ENCODE results near the gene KIAA0513. TPM values are rescaled to one million over a fixed set of nuclear protein-coding genes. Genes with fewer than 3 reads are reported as not detected.

Gene KIAA0513
- total and polyA plus RNA-seq, 2 donors = 3.4 to 5.2 TPM

DNA sequence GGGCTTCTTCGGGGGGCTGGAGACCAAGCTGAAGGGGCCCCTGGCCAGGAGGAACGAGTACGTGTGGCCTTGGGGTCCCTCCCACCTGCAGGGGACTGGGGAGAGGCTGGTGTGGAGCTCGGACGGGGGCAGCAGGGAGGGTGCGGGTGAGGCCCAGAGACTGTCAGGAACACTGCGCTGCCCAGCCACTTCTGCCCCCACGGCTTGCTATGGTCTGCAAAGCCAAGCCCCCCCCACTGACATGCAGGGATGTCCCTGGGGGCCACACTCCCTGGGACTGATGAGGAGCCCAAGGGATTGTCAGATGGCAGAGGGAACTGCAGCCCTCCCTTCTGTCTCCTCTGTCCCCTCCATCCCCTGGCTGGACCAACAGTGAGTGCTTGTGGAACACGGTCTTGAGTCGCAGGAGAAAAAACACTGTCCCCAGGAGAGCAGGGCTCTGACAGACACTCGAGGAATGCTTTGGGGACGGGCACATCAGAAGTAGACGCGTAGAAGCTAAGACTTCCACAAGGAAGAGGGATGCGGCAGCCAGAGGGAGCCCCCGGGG lies 50.1 kb downstream of the KIAA0513 start:
- no peaks in the 10 kb centered on the region for H3K9me3 ChIP-seq (ENCODE audit: control insufficient read depth in 2 of 2, insufficient read depth in 1 of 2, low read length in 1 of 2)
- H3K4me1 ChIP-seq (ENCODE audit: control insufficient read depth in 2 of 2, insufficient read depth in 2 of 2, low read length in 2 of 2) = peaks cover 2 to 38% of the 10 kb centered on the region in 2 donors
- no peak for DNase-seq (ENCODE audit: low read depth in 6 of 9, low spot score in 9 of 9)
- H3K36me3 ChIP-seq (ENCODE audit: control insufficient read depth in 2 of 2, insufficient read depth in 2 of 2, low read length in 1 of 2) = no peaks in the 10 kb centered on the region
- peaks cover 2 to 9% of the 10 kb centered on the region in 2 donors for H3K27me3 ChIP-seq (ENCODE audit: control insufficient read depth in 2 of 2, insufficient read depth in 1 of 2, low read length in 1 of 2)
- WGBS = 68% methylated on average over 16 of the region's 16 CpGs
- no peak overlapping the region for H3K27ac ChIP-seq (ENCODE audit: low read depth in 1 of 2, low read length in 1 of 2)
- no peak overlapping the region for H3K4me3 ChIP-seq (ENCODE audit: low read length in 2 of 2)

DNA sequence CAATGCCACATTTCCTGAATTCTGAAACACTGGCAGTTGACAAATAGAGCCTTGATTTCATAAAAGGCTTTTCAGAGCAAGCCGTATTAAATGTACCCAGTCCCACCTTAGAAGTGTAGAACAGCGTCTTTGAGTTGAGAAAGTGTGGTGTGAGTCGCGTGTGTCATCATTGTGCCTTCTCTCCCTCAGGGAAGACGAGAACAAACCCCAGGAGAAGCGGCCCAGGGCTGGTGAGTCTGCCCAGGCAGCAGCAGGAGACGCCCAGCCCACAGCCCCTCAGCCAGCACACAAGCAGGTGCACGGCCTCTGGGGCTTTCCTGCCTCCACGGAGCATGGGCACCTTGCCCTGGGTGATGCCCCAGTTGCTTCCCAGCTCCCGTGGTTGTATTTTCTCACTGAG lies 50.6 kb downstream of the KIAA0513 start:
- WGBS = 10% methylated on average over 10 of the region's 10 CpGs
- Histone ChIP-seq H3K4me3 (ENCODE audit: low read length in 2 of 2) (no peak overlapping the region), H3K27me3 (ENCODE audit: control insufficient read depth in 2 of 2, insufficient read depth in 1 of 2, low read length in 1 of 2) (peaks cover 2 to 14% of the 10 kb centered on the region in 2 donors), H3K36me3 (ENCODE audit: control insufficient read depth in 2 of 2, insufficient read depth in 2 of 2, low read length in 1 of 2) (no peaks in the 10 kb centered on the region), H3K9me3 (ENCODE audit: control insufficient read depth in 2 of 2, insufficient read depth in 1 of 2, low read length in 1 of 2) (no peaks in the 10 kb centered on the region), H3K27ac (ENCODE audit: low read depth in 1 of 2, low read length in 1 of 2) (no peak overlapping the region), H3K4me1 (ENCODE audit: control insufficient read depth in 2 of 2, insufficient read depth in 2 of 2, low read length in 2 of 2) (peaks cover 8 to 41% of the 10 kb centered on the region in 2 donors)
- peak in 1 of 9 donors; percentile 26 for DNase-seq (ENCODE audit: low read depth in 6 of 9, low spot score in 9 of 9)

DNA sequence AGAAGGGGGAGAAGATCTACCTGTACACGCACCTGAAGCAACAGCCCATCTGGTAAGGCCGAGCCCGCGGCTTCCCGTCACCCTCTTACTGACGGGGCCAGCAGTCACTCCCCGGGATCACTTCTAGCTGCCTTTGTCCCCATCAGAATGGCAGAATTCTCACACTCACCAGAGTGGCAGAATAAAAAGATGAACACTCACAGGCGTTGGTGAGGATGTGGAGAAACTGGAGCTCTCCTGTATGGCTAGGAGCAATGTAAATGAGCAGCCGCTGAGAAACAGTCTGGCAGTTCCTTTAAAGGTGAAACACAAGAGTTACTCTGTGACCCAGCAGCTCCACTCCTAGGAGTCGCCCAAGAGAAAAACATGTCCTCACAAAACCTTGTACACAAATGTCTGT lies 51.4 kb downstream of the KIAA0513 start:
- DNase-seq (ENCODE audit: low read depth in 6 of 9, low spot score in 9 of 9) = no peak
- Histone ChIP-seq H3K27me3 (ENCODE audit: control insufficient read depth in 2 of 2, insufficient read depth in 1 of 2, low read length in 1 of 2) (peaks cover 2 to 19% of the 10 kb centered on the region in 2 donors), H3K4me1 (ENCODE audit: control insufficient read depth in 2 of 2, insufficient read depth in 2 of 2, low read length in 2 of 2) (peaks cover 13 to 49% of the 10 kb centered on the region in 2 donors), H3K36me3 (ENCODE audit: control insufficient read depth in 2 of 2, insufficient read depth in 2 of 2, low read length in 1 of 2) (no peaks in the 10 kb centered on the region), H3K27ac (ENCODE audit: low read depth in 1 of 2, low read length in 1 of 2) (no peak overlapping the region), H3K9me3 (ENCODE audit: control insufficient read depth in 2 of 2, insufficient read depth in 1 of 2, low read length in 1 of 2) (no peaks in the 10 kb centered on the region), H3K4me3 (ENCODE audit: low read length in 2 of 2) (no peak overlapping the region)
- 97% methylated on average over 10 of the region's 10 CpGs for WGBS

DNA sequence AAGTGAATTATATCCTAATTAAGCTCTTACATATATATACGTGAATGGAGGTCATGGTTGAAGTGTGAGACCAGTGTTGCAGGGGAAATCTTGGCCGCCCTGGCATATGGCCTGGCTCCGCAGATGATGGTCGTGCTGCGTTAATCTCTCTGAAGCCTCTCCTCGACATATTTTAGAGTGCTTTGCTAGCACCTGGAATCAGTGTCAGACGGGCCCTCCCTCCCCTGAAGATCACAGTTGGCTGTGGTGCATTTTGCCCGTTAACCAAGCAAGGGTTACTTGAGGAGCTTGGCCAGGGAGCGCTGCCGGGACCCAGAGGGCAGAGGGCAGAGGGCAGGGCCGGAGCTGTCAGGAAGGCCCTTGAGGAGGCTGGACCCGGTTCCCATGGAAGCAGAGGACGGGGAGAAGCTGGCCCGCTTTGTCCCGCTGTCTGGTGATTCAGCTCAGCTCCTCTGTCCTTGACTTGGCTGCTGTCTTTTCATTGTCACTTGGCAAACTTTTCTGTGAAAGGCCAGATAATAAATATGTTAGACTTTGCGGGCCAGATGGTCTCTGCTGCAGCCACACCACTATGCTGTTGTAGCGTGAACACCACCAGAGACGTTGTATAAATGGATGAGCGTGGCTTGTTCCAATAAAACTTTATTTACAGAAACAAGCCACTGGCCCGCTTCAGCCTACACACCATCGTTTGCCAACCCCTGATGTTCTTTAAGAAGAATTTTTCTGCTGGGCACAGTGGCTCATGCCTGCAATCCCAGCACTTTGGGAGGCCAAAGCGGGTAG lies 52.4 kb downstream of the KIAA0513 start:
- DNase-seq (ENCODE audit: low read depth in 6 of 9, low spot score in 9 of 9) = no peak
- Histone ChIP-seq H3K4me3 (ENCODE audit: low read length in 2 of 2) (no peak overlapping the region), H3K27me3 (ENCODE audit: control insufficient read depth in 2 of 2, insufficient read depth in 1 of 2, low read length in 1 of 2) (peaks cover 2 to 19% of the 10 kb centered on the region in 2 donors), H3K27ac (ENCODE audit: low read depth in 1 of 2, low read length in 1 of 2) (no peak overlapping the region), H3K4me1 (ENCODE audit: control insufficient read depth in 2 of 2, insufficient read depth in 2 of 2, low read length in 2 of 2) (peaks cover 13 to 50% of the 10 kb centered on the region in 2 donors), H3K36me3 (ENCODE audit: control insufficient read depth in 2 of 2, insufficient read depth in 2 of 2, low read length in 1 of 2) (no peaks in the 10 kb centered on the region), H3K9me3 (ENCODE audit: control insufficient read depth in 2 of 2, insufficient read depth in 1 of 2, low read length in 1 of 2) (no peaks in the 10 kb centered on the region)
- WGBS = 93% methylated on average over 22 of the region's 22 CpGs

DNA sequence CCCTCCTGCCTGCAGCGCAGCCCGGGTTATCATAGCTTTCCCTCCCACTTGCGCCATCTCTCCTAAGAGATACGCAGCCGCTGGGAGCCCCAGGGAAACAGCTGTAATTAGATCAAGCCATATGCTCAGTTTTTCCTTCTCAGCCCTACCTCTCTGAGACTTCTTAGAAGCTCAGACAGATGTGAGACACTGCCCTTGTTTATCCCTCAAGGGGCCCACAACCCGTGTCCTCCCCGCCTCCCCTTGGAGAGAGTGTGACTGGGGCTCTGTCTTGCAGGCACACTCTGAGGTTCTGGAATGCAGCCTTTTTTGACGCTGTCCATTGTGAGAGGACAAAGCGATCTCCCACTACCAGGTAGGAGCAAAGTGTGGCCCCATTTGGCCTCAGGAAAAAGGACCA lies 53.4 kb downstream of the KIAA0513 start:
- Histone ChIP-seq H3K36me3 (ENCODE audit: control insufficient read depth in 2 of 2, insufficient read depth in 2 of 2, low read length in 1 of 2) (no peaks in the 10 kb centered on the region), H3K27ac (ENCODE audit: low read depth in 1 of 2, low read length in 1 of 2) (no peak overlapping the region), H3K9me3 (ENCODE audit: control insufficient read depth in 2 of 2, insufficient read depth in 1 of 2, low read length in 1 of 2) (no peaks in the 10 kb centered on the region), H3K4me3 (ENCODE audit: low read length in 2 of 2) (no peak overlapping the region), H3K4me1 (ENCODE audit: control insufficient read depth in 2 of 2, insufficient read depth in 2 of 2, low read length in 2 of 2) (peaks cover 13 to 50% of the 10 kb centered on the region in 2 donors), H3K27me3 (ENCODE audit: control insufficient read depth in 2 of 2, insufficient read depth in 1 of 2, low read length in 1 of 2) (peaks cover 2 to 19% of the 10 kb centered on the region in 2 donors)
- WGBS = 94% methylated on average over 9 of the region's 9 CpGs
- no peak for DNase-seq (ENCODE audit: low read depth in 6 of 9, low spot score in 9 of 9)

DNA sequence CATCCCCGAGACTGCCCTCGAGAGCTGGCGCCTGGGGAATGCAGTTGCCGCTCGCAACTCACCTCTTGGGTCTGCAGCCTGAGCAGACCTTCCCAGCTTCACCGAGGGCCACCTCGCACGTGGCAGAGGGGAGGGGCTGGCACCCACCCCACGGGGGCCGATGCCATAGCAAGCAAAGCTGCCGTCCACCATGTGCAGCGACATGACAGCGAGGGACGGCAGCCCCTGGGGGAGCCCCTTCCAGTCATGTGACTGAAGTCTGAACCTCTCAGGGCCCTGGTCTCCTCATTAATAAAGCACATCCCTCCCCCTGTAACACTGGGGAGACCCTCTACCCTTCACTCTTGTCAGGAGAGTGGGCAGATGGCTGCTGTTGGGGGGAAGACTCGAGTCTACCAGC lies 54.2 kb downstream of the KIAA0513 start:
- H3K4me1 ChIP-seq (ENCODE audit: control insufficient read depth in 2 of 2, insufficient read depth in 2 of 2, low read length in 2 of 2) = peaks cover 13 to 43% of the 10 kb centered on the region in 2 donors
- H3K4me3 ChIP-seq (ENCODE audit: low read length in 2 of 2) = no peak overlapping the region
- peaks cover 2 to 19% of the 10 kb centered on the region in 2 donors for H3K27me3 ChIP-seq (ENCODE audit: control insufficient read depth in 2 of 2, insufficient read depth in 1 of 2, low read length in 1 of 2)
- no peaks in the 10 kb centered on the region for H3K9me3 ChIP-seq (ENCODE audit: control insufficient read depth in 2 of 2, insufficient read depth in 1 of 2, low read length in 1 of 2)
- DNase-seq (ENCODE audit: low read depth in 6 of 9, low spot score in 9 of 9) = no peak
- WGBS = 96% methylated on average over 15 of the region's 15 CpGs
- H3K36me3 ChIP-seq (ENCODE audit: control insufficient read depth in 2 of 2, insufficient read depth in 2 of 2, low read length in 1 of 2) = no peaks in the 10 kb centered on the region
- no peak overlapping the region for H3K27ac ChIP-seq (ENCODE audit: low read depth in 1 of 2, low read length in 1 of 2)

DNA sequence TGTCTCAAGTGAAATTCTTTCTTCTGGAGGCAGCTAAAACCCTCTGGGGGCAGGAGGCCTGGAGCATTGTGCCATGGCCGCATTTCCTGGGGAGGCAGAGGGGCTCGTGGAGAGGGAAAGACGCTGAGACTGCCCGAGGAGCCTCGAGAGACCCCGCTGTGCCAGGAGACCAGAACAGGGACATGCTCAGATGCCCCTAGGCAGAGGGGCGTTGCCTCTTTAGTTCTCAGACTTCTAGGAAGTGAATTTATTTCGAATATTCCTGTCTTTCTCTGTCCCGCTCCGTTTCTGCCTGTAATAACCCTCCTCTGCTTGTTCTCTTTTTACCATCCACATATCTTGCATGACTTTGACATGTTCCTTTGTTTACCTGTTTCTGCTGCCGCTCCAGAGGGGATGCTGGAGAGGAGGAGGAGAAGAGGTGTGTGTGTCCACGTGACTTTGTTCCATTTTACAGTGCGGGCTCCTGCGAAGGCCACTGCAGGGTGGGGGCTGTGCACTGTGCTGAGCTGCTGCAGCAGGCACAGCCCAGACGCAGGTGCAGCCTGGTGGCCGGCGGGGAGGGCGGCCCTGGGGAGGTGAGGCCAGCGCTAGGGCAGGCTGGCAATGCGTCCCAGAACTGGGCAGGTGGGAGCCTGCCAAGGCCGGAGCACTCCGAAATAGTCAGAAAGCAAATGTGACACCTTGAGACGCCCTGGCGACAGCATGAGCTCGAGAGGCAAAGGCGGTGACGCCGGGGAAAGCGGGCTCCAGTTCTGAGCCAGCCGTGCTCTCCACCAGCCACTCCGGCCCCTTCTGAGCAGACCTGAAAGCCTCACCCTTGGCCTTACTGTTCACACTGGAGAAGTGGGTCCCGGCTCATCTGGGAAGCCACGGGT lies 54.8 kb downstream of the KIAA0513 start:
- WGBS = 31% methylated on average over 33 of the region's 33 CpGs
- DNase-seq (ENCODE audit: low read depth in 6 of 9, low spot score in 9 of 9) = peak in 1 of 9 donors; percentile 42
- H3K4me1 ChIP-seq (ENCODE audit: control insufficient read depth in 2 of 2, insufficient read depth in 2 of 2, low read length in 2 of 2) = peaks cover 13 to 36% of the 10 kb centered on the region in 2 donors
- H3K27me3 ChIP-seq (ENCODE audit: control insufficient read depth in 2 of 2, insufficient read depth in 1 of 2, low read length in 1 of 2) = peaks cover 2 to 19% of the 10 kb centered on the region in 2 donors
- H3K4me3 ChIP-seq (ENCODE audit: low read length in 2 of 2) = no peak overlapping the region
- H3K9me3 ChIP-seq (ENCODE audit: control insufficient read depth in 2 of 2, insufficient read depth in 1 of 2, low read length in 1 of 2) = no peaks in the 10 kb centered on the region
- H3K27ac ChIP-seq (ENCODE audit: low read depth in 1 of 2, low read length in 1 of 2) = no peak overlapping the region
- H3K36me3 ChIP-seq (ENCODE audit: control insufficient read depth in 2 of 2, insufficient read depth in 2 of 2, low read length in 1 of 2) = no peaks in the 10 kb centered on the region

DNA sequence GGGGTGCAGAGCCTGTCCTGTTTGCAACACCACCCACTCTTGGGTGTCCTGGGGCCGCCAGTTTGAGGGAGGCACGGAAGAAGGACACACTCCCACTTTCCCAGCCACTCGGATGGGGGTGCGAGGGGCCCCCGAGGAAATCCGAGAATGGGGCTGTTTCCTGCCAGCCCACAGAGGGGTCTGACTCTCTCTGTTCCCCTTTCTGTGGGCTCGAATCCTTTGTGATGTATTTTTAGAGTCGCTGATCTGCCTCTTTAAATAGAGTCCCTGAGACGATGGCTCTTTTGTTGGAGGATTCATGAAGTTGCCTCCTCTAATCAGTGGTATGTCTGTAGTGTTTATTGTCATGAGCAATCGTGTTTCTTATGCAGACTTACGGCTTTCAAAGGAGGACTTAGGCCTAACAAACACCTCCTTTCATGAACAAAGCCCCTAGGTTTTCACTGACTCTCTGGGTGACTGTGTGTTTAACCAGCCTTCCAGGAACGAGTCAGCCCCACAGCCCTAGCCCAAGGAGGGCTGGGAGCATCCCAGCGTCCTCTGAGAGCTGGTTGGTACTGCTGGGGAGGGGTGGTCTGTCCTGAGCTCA lies 55.5 kb downstream of the KIAA0513 start:
- H3K9me3 ChIP-seq (ENCODE audit: control insufficient read depth in 2 of 2, insufficient read depth in 1 of 2, low read length in 1 of 2) = no peaks in the 10 kb centered on the region
- WGBS = 9% methylated on average over 13 of the region's 13 CpGs
- H3K4me1 ChIP-seq (ENCODE audit: control insufficient read depth in 2 of 2, insufficient read depth in 2 of 2, low read length in 2 of 2) = peaks cover 13 to 29% of the 10 kb centered on the region in 2 donors

More for the DNA sequence above, 55.5 kb downstream of the KIAA0513 start:
- no peaks in the 10 kb centered on the region for H3K36me3 ChIP-seq (ENCODE audit: control insufficient read depth in 2 of 2, insufficient read depth in 2 of 2, low read length in 1 of 2)
- peak in 1 of 9 donors; percentile 40 for DNase-seq (ENCODE audit: low read depth in 6 of 9, low spot score in 9 of 9)
- no peak overlapping the region for H3K4me3 ChIP-seq (ENCODE audit: low read length in 2 of 2)
- peaks cover 2 to 19% of the 10 kb centered on the region in 2 donors for H3K27me3 ChIP-seq (ENCODE audit: control insufficient read depth in 2 of 2, insufficient read depth in 1 of 2, low read length in 1 of 2)
- H3K27ac ChIP-seq (ENCODE audit: low read depth in 1 of 2, low read length in 1 of 2) = no peak overlapping the region
